Ovary (tissue), 3 donors: Measurements from ENCODE around the gene APBA2.

Experiments used
- CTCF ChIP-seq, 3 donors: fragments of 450-650 bp in 2 of 3; fragments of 200-600 bp in 1 of 3; IDR thresholded peaks; one replicate each; pipeline versions ENCODE4 v1.5.1 to v1.8.0; 2016 to 2022; ENCODE audit warnings: antibody characterized with exemption in 3 of 3, mild to moderate bottlenecking in 1 of 3
- EP300 ChIP-seq: sonication (generic); formaldehyde crosslinking; IDR thresholded peaks from one replicate; pipeline ENCODE4 v1.6.1; 2017; ENCODE audit warnings: antibody characterized with exemption
- donor health status: DM: no; HTN: no; CAD: no.

- TF ChIP-seq EP300 (no peak), CTCF (IDR thresholded peaks at IDR 0.05) (no peak)
Measured at GRCh38 chr15:28896951-28897350, 11.2 kb downstream of the APBA2 start.
